Astrocyte of the cerebellum (primary cell): ENCODE data around the gene CRABP2.

Experiments
- DNase-seq: peaks from one replicate; pipeline ENCODE4 v3.0.0-alpha.2; 2011; ENCODE audit warnings: low read depth
- H3K4me3 ChIP-seq: 2 replicates; pipeline ENCODE4 v1.5.1; 2011; ENCODE audit warnings: mild to moderate bottlenecking, low read depth, low read length, moderate library complexity
- in situ Hi-C: cut with HindIII; loops from 2 replicates; pipeline ENCODE4 v1.10.0; 2017; ENCODE audit warnings: low sequenced_read_pairs
- TF ChIP-seq, protein P1 (sequence below): IDR thresholded peaks from 2 replicates; pipeline ENCODE4 v1.5.1; 2012; ENCODE audit warnings: low read length, low read depth, moderate library complexity, mild to moderate bottlenecking; ENCODE audit errors: missing control alignments

The CRABP2 gene

DNA sequence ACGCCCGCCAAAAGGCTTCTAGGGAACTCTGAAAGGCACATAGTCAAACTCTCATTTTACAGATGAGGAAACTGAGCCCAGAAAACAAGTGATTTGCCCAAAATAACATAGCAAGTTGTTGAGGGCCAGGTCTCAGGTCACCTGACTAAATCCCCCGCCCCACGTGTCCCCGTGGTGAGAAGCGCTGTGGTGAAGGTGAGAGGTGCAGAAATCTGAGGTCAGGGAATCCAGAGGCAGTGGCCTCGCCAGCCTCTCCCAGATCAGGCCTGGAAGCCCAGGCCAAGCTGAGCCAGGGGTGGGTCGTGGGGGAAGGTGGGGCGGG, 41.0 kb upstream of the CRABP2 start:
- DNase-seq, result no peak
- peak overlapping the region; percentile 94 for H3K4me3 ChIP-seq
- in situ Hi-C loops, result no loop called here
- TF ChIP-seq, protein P1, sequence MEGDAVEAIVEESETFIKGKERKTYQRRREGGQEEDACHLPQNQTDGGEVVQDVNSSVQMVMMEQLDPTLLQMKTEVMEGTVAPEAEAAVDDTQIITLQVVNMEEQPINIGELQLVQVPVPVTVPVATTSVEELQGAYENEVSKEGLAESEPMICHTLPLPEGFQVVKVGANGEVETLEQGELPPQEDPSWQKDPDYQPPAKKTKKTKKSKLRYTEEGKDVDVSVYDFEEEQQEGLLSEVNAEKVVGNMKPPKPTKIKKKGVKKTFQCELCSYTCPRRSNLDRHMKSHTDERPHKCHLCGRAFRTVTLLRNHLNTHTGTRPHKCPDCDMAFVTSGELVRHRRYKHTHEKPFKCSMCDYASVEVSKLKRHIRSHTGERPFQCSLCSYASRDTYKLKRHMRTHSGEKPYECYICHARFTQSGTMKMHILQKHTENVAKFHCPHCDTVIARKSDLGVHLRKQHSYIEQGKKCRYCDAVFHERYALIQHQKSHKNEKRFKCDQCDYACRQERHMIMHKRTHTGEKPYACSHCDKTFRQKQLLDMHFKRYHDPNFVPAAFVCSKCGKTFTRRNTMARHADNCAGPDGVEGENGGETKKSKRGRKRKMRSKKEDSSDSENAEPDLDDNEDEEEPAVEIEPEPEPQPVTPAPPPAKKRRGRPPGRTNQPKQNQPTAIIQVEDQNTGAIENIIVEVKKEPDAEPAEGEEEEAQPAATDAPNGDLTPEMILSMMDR, result no peak

DNA sequence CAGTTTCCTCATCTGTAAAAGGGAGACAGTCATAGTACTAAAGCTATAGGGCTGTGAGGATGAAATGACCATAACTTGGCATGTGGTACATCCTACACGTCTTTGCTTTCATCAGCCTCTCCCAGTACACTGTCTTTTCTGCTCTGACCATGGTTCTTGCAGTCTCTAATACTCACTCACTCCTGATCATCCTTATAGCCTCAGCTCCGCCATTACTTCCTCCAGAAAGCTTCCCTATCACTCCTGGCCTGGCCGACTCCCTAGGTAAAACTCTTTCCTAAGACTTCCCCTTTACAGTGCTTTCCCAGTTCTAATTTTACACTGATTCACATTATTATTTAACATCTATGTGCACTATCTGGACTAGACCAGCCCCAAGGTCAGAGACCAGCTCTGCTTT, 40.5 kb upstream of the CRABP2 start:
- TF ChIP-seq, protein P1, result no peak
- in situ Hi-C loops, result no loop called here
- no peak overlapping the region for H3K4me3 ChIP-seq
- no peak for DNase-seq

DNA sequence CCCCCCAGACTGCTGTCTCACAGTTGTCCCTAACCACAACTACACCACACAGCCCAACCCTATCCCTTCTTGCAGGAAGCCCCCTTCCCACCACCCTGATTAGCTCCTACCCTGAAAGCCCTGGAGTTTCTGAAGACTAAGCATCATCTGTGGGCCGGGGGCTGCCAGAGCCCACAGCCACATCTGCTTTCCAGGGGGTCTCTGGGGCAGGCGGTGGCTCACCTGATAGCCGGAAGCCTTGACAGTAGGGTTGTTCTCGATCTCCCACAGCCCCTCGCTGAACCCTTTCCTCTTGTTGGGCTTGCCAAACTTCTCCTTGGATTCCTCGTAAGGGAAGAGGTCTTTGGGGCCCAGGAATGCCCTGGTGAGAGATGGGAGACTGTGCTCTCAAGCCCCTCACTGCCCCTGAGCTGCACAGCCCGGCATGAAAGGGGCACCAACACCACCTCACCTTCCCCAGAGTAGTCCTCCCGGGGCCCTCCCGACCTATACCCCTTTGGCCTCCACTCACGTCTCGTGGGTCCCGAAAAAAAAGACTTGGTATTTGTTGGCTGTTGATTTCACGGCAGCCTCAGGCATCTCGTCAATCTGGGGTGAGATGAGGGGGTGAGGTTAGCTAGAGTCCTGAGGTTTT, 39.5 kb upstream of the CRABP2 start:
- TF ChIP-seq, protein P1, result no peak
- no peak for DNase-seq
- no peak overlapping the region for H3K4me3 ChIP-seq
- in situ Hi-C loops, result no loop called here

DNA sequence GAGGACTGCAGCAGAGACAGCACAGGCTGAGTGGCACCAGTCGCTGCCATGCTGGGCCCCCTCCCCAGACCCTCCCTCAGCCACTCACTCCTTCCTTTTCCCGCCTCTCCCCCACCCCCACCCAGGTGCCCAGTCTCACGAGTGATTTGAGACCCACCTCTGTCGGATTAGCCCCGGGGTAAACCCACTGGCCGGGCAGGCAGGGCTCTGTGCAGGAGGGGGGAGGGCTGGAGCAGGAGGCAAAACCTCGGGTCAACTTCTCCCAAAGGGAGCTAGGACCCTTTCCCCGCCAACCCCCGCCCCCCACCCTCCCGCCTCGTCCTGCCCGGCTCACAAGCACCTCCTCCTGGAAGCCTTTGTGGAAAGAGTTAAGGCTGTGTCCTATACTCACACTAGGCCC, 39.0 kb upstream of the CRABP2 start:
- no peak for DNase-seq
- no peak overlapping the region for H3K4me3 ChIP-seq
- TF ChIP-seq, protein P1, result no peak
- in situ Hi-C loops, result no loop called here

DNA sequence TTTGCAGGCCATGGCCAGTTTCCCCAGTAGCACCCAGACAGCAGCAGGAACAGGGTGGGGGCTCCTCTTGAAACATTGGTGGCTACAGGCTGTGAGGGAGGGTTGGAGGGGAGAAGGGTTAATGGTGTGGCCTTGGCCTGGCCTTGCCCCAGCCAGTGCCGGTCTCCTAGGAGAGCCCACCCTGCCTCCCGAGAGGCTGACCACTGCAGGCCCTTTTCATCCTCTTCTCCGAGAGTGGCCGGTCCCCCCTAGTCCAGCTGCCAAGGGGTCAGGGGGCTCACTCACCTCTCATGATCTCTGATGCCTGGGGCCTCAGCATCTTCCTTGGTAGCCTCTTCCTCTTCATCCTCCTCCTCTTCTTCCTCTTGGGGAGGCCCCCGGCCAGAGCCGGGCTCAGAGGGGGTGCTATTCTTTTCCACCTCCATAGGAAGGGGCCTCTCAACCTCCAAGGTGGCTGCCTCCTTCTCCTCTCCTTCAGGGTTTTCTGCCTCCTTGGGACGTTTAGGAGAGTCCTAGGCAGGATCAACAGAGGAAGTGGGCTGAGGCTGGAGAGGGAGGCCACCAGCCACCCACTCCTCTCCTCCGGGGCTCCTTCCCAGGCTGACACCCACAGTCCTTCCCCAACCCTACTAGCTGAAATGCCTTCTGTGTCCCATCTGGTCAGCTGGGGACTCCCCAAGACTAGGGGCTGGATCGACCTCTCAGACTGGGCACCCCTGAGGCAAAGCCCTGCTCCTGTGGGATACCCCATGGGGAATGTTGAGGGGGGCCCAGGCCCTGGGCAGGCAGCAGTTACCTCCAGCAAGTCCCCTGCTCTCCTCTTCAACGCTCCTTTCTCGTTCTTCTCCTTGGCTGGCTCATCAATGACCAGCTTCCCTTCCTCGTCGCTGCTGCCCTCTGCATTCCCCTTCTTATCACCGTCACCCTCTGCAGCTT, 38.3 kb upstream of the CRABP2 start:
- in situ Hi-C loops, result no loop called here
- no peak for DNase-seq
- no peak overlapping the region for H3K4me3 ChIP-seq
- TF ChIP-seq, protein P1, result no peak

DNA sequence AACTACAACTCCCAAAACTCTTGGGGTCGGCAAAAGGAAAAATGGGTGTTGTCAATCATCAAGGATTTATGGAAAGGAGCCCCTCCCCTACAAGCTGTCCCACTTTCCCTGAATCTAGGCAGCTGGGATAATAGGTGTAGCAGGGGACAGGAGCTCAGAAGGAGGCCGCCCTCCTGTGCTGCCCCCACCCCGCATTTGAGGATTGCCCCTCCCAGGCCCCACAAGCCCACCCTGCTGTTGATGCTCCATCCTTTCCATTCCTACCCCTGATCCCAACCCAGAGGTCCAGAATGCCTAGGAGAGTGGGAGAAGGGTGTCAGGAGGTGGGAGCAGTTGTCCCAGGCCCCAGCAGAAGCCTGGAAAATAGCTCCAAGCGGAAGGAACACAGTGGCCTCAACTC, 37.4 kb upstream of the CRABP2 start:
- TF ChIP-seq, protein P1, result no peak
- in situ Hi-C loops, result no loop called here
- no peak overlapping the region for H3K4me3 ChIP-seq
- no peak for DNase-seq
